H1 (cell line): ENCODE measurements around the gene COG4. TPM values are rescaled to one million over a fixed set of nuclear protein-coding genes. Genes with fewer than 3 reads are reported as not detected.

ENCODE experiments used
- CEBPB ChIP-seq: IDR thresholded peaks from 2 replicates; pipeline ENCODE4 v1.6.1; 2012; ENCODE audit warnings: low read depth, low read length
- SP4 ChIP-seq: IDR thresholded peaks from 2 replicates; pipeline ENCODE4 v1.6.1; 2012; ENCODE audit warnings: low read length, inconsistent platforms
- polyA plus RNA-seq, 7 experiments: library from polyadenylated mRNA; depleted of rRNA in 3 of 7; stranded (reverse) in 5 of 7; unstranded in 2 of 7; fragments of >200 nt in 5 of 7; fragments of 200-250 nt in 2 of 7; gene quantifications; 1 replicate in 5 of 7; 2 replicates in 1 of 7; 4 replicates in 1 of 7; pipeline versions ENCODE4 v1.2.1 to v1.2.3, GENCODE V29; 2011 to 2013; ENCODE audit warnings: missing spikeins in 2 of 7, mixed read lengths in 2 of 7
- total RNA-seq: library from RNA; stranded (reverse); fragmentation: NEBNext Ultra II Directional; extraction: Animal tissue kit (Norgen Biotek cat#: 25700); gene quantifications from 2 replicates; pipeline ENCODE4 v1.2.1, GENCODE V29; 2021

Gene COG4
- total and polyA plus RNA-seq, 2 of the 8 experiments (the other 6 are each of a cell fraction or from before 2014, with no cell fraction given), result 46.1 to 50.2 TPM

DNA sequence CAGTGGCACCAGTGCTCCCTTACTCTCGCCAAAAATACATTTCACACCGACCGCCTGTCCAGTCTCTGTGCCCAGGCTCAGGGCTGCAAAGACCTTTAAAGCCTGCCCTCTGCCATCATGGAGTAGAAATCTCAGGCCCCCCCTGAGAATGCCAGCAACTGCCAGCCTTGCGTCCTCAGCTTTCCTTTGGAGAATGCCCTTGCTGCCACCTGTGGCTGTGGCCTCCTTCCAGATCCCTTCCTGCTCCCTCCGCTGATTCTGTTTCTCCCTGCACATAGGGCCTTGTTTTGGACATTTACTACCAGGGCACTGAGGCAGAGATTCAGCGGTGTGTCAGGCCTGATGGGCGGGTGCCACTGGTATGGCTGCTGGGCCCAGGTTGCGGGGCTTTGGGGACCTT, 55.7 kb downstream of the COG4 start (continued):
- TF ChIP-seq CEBPB (no peak), SP4 (no peak)
